GM12874 (cell line): Measurements from ENCODE around the gene SLC12A1.

ENCODE experiments used
- CTCF ChIP-seq: IDR thresholded peaks from 2 replicates; pipeline ENCODE4 v1.5.1; 2011; ENCODE audit warnings: low read depth, mild to moderate bottlenecking, control low read depth, low read length, moderate library complexity; ENCODE audit not compliant: insufficient read depth

SLC12A1 gene

GRCh38 chr15:48283396-48284145 lies 77.5 kb downstream of the SLC12A1 start:
- TF ChIP-seq CTCF = no peak

GRCh38 chr15:48285329-48286214 lies 79.5 kb downstream of the SLC12A1 start:
- TF ChIP-seq CTCF = peak; percentile 54; the same call in 1 of the 2 replicates

- TF ChIP-seq CTCF = no peak
These were observed 83.5 kb downstream of the SLC12A1 start for GRCh38 chr15:48289628-48290027.

GRCh38 chr15:48292458-48292857 lies 86.4 kb downstream of the SLC12A1 start:
- no peak for TF ChIP-seq CTCF

- TF ChIP-seq CTCF = no peak
These were observed 91.6 kb downstream of the SLC12A1 start for GRCh38 chr15:48297668-48298067.

GRCh38 chr15:48298914-48299313 lies 92.8 kb downstream of the SLC12A1 start:
- TF ChIP-seq CTCF = no peak

- TF ChIP-seq CTCF = no peak
These were observed 93.9 kb downstream of the SLC12A1 start for GRCh38 chr15:48300038-48300437.
